ENCODE results near the gene ACSS1.
"Not testable (repeated sequence)": the region's sequence is repeated elsewhere in the genome, so short reads cannot be mapped to it uniquely, and the experiment has no call there.

The ACSS1 gene

GRCh38 chr20:25009218-25010145 is 48.5 kb downstream of the ACSS1 start:
- DNase-seq (ENCODE audit: low spot score), result no peak

DNA sequence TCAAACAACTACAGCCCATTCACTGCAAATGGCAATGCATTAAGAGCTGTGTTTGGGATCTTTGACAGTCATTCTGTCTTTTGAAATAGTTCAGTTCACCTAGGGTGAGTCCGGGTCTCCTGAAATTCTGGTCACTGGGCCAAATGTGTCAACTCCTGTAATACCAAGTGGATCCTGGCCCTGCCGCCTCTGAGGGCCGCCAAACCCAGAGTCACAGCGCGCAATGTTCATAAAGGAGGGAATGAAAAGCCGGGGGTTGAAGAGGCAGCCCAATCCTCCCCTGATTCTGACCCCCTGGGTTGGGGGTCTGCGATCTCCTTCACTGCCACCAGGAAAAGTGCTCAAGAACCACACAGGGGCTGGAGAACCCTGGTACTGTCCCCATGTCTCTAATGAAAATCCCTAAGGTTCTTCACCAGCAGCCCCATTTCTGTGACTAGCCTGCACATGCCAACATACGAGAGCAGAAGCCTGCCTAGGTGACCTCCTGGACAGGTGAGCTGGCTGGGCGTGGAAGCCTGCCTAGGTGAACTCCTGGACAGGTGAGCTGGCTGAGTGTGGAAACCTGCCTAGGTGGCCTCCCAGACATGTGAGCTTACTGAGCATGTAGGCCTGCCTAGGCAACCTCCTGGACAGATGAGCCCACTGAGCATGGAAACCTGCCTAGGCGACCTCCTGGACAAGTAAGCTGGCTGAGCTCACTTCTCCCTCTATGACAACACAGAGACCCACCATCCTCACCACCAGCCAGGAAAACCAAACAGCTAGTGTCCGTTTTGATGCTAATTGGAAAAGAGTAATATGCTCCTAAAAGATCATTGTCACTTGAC is 49.3 kb downstream of the ACSS1 start:
- no peak for DNase-seq (ENCODE audit: low spot score)

DNA sequence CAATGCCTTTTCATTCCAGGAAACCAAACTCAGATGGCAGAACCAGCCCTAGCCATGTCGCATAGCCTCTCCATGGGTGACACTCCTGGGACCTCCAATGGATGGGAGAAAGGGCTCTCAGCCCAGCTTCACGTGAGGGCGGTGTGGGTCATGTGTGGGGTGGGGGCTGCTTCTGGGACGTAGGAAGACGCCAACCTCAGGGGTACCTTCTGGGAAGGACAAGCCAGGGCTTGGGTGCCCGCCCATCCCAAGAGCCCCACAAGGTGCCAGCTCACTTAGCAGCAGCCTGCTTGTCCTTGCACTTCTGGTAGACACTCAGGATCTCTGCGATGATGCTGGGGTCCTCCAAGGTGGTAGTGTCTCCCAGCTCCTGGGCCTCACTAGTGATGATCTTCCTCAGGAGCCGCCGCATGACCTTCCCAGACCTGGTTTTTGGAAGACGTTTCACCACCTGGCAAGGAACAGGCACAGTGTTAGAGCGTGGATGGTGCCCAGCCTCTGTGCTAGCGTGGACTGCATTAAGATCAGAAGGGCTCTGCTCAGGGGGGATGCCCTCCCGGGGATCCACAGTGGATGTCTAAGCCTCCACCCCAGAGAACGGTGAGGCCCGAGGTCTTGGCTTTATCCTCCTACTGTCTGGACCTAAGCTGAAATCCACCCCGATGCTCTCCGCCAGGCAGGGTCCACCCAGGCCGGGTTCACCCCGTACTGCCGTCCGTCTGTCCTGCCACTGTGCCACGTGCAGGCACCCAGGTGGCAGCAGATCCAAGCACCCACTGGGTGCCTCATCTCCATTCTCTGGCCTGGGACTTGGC is 50.2 kb downstream of the ACSS1 start:
- DNase-seq (ENCODE audit: low spot score), result no peak

DNA sequence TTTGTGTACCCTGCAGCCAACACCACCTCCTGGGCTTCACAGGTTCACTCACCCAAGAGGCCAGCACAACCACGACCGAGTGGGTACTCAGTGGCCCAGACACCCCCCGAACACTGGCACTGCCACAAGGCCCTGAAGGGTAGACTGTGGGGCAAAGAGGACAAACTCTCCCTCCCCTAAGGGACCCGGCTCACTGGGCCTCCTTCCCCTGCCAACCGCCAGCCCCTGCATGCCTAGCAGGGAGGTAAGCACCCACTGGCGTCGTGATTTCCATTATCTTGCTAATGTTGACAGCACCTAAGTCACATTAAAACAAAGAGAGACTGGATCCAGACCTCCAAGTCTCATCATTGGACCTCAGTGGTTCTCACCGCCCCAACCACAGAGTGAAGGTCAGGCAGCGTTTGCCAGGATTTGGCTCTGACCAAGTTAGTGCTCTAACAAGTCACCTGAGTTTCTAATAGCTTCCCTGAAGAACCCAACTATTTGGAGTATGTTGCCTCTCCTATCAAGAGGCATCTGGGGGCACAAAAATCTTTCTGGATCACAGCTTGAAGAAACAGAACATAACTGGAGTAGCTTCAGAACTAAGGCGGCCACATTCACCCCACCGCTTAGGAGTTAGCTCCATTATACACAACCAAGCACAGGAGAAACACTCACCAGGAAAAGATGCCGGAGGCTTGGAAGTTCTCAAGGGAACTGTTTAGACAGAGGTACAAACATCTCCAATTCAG is 51.3 kb downstream of the ACSS1 start:
- no peak for DNase-seq (ENCODE audit: low spot score)

- DNase-seq (ENCODE audit: low spot score), result no peak
These were observed 52.3 kb downstream of the ACSS1 start for GRCh38 chr20:25005661-25006060.

DNA sequence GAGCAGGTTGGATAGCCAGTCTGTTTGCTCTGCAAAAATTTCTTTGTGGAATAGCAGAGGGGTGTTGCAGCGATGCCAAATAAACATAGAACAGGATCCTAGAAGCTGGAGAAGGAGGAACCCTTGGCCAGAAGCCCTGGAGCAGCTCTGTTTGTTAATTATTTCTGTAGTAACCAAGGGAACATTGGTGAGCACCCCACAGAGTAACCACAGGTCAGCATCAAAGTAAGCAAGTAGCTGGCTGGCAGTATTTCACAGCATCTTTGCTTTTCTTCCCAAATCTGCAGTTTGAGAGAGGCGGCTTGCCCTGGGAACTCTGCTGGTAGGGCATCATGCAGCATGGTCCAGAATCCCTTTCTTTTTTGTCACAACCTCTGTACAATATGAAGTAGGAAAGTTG is 52.7 kb downstream of the ACSS1 start:
- DNase-seq (ENCODE audit: low spot score), result no peak

DNA sequence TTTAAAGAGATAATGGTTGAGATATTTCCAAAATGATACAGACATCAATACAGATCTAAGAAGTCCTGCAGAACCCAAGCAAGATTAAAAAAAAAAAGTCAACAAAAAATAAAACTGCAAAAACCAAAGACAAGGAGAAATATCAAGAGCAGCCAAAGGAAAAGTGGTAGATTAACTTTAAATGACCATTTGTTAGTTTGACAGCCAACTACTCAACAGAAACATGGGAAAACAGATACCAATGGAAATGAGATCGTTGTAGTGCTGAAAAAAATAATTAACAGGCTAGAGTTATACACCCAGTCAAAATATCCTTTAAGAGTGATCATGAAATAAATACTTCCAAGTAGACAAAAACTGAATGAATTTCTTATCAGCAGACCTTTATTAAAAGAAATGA is 54.9 kb downstream of the ACSS1 start:
- DNase-seq (ENCODE audit: low spot score), result no peak

GRCh38 chr20:25001323-25001722 is 56.6 kb downstream of the ACSS1 start:
- DNase-seq (ENCODE audit: low spot score), result not testable (repeated sequence)

DNA sequence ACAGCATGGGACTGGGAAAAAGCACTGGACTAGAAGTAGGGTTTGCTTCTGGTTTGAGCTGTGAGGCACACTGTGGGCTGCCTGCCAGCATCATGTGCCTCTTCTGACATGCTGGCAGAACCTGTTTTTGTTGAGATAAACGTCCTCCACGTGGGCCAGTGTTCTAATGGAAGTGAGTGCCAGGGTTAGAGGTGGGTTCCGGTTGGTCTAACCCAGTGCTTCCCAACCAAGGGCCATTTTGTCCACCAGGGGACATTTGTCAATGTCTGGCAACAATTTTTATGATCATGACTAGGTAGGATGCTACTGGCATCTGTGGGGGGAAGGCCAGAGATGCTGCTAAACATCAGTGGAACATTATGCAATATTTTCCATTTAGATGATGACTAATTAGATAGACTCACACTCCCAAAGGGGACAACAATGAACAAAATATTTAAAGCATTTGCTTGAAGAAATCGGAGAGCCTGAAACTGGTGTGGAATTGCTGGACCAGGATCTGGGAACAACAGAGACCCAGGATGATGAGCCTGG is 57.6 kb downstream of the ACSS1 start:
- no peak for DNase-seq (ENCODE audit: low spot score)

DNA sequence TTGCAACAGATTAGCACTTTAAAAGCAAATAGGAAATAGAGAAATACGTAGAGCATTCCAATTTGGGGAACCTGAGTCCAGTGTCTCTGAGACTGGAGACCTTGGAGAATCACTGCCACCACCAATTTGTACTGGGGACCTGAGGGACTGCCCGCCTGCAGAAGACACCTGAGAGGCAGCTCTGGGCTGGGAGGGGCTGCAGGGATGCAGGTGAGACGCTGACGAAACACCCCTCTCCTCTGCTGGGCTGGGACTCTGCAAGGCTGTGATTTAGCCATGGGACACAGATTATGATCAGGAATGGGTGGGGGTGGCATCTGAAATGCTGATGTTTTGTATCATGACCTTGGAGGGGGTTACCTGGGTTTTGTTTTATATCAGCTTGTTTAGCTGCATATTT is 58.4 kb downstream of the ACSS1 start:
- no peak for DNase-seq (ENCODE audit: low spot score)

GRCh38 chr20:24998631-24999445 is 59.1 kb downstream of the ACSS1 start:
- no peak for DNase-seq (ENCODE audit: low spot score)

GRCh38 chr20:24998121-24998520 is 59.8 kb downstream of the ACSS1 start:
- DNase-seq (ENCODE audit: low spot score), result no peak

DNA sequence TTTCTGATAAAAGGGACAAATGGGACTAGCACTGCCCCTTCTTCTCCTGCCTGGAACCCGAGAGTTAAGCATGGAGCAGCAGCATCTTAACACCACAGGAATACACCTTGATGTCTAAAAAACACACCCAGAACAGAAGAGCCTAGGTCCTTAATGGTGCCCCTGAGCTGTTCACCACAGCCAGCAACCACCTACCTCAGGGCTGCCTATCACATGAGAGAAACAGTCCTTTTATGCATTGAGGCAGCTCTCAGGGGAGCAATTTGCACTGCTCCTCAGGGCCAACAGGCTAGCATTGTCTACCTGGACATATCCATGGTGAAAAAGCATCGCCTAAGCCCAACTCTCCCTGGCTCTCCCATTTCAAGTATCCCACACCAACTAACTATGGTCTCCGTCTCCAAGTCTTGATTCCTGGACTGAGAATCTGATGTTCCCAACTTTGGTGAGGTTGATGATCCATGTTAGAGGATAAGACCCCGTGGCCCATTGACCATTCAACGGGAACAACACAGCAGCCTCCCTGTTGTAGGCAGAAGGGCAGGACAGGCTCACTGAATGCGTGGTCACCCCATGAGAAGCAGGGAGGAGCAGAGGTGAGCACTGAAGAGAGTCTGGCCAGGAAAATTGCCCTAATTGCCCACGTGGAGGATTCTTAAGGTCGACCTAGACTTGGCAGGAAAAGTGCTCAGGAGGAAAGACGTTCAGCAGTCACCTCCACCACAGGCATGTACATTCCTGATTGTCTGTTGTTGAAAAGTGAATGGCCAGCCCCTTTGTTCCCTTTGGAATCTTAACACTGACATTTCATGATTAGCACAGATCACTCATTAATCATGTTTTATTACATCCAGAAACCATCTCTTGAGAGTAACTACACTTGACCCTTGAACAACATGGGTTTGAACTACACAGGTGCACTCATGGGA is 61.2 kb downstream of the ACSS1 start:
- no peak for DNase-seq (ENCODE audit: low spot score)

DNA sequence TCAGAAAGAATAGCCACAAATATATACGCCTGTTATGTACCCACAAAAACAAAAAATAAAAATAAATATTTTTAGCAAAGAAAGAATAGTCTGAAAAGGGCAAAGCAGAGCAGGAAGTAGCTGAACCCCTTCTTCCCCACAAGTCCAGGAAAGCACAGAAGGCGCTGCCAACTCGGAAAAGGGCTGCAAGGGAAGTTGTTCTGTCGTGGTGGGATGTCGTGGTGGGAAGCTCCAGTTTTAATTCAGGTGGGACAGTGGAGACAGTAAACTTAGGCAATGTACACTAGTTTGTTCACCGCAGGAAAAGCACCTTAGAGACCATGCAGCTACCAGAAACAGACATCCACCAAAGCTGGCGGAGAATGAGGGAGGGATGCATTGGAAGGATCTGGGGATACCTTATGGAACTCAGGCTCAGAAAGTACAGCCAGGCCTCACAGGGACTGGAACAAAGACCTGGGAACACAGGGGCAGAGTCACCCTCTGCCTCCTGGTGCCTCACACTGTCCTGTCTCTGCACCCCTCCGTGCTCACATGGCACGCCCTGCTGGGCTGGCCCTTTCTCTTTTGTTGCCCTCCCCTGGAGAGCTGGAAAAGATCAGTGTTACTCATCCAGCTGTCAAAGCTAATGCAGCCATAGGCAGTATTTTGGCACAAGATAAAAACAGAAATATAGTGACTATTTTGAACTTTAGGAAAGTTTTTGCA is 62.0 kb downstream of the ACSS1 start:
- DNase-seq (ENCODE audit: low spot score), result no peak

DNA sequence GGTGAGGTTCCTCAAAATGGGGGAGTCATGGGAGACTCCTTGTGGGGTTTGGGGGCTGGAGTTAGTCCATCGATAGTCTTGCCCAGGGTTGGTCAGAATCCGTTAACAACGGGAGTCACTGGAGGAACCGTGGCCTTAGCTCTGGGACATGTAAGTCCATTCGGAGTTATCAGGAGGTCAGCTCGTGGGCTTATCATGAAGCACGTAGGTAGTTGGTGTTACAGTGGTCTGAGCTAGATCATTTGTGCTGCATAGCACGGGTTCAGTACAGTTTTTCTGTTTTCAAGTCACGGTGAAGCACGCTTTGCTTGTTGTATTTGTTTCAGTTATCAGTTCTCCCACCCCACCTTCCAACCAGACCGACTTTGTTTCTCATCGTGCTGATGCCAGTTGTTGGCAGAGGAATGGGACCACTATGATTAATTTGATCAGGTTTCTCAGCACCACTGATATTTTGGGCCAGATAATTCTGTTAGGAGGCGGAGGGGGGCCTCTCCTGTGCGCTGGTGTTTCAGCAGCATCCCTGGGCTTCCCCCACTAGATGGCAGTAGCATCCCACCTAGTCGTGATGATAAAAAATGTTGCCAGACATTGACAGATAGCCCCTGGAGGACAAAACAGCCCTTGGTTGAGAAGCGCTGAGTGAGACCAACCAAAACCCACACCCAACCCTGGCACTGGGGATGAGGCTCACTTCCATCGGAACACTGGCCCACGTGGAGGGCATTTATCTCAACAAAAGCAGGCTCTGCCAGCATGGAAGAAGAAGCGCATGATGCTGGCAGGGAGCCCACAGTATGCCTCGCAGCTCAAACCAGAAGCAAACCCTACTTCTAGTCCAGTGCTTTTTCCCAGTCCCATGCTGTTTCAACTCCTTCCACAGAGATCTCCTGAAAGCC is 63.2 kb downstream of the ACSS1 start:
- peak; percentile 90 for DNase-seq (ENCODE audit: low spot score)

DNA sequence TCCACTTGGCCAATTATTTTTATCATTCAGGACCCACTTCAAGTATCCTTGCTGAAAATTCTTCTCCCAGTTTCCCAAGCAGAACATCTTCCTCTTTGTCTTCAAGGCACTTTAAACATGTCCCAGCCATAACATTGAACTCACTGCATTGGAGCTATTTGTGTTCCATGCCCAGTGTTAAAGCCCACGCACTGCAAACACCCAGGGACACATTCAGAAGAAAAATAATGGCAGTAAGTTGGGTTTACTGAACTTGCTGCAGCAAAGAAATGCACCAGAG is 63.8 kb downstream of the ACSS1 start:
- DNase-seq (ENCODE audit: low spot score), result no peak

GRCh38 chr20:24993337-24994185 is 64.4 kb downstream of the ACSS1 start:
- DNase-seq (ENCODE audit: low spot score), result no peak
